CD4-positive, alpha-beta T cell treated with Interleukin-17A for 1 hour (primary cell): ENCODE measurements around the gene BICC1.

ENCODE experiments used
- DNase-seq: peaks from one replicate; pipeline ENCODE4 v3.0.0-alpha.2; 2020

The BICC1 gene

GRCh38 chr10:58516671-58517070 lies 4.0 kb downstream of the BICC1 start:
- no peak for DNase-seq

GRCh38 chr10:58517081-58517480 lies 4.4 kb downstream of the BICC1 start:
- DNase-seq, result no peak

GRCh38 chr10:58517491-58518355 lies 5.1 kb downstream of the BICC1 start:
- DNase-seq, result no peak

- DNase-seq, result no peak
These were observed 6.1 kb downstream of the BICC1 start for GRCh38 chr10:58518775-58519174.

- no peak for DNase-seq
These were observed 16.5 kb downstream of the BICC1 start for GRCh38 chr10:58529077-58529728.

GRCh38 chr10:58531084-58531695 lies 18.5 kb downstream of the BICC1 start:
- peak; percentile 51 for DNase-seq

- DNase-seq, result no peak
These were observed 22.6 kb downstream of the BICC1 start for GRCh38 chr10:58535311-58535710.

- DNase-seq, result no peak
These were observed 30.5 kb downstream of the BICC1 start for GRCh38 chr10:58543141-58543540.

- DNase-seq, result no peak
These were observed 31.5 kb downstream of the BICC1 start for GRCh38 chr10:58544135-58544534.

GRCh38 chr10:58545427-58545826 lies 32.8 kb downstream of the BICC1 start:
- no peak for DNase-seq

- DNase-seq, result no peak
These were observed 33.5 kb downstream of the BICC1 start for GRCh38 chr10:58546137-58546536.

GRCh38 chr10:58546722-58547445 lies 34.2 kb downstream of the BICC1 start:
- DNase-seq, result no peak

GRCh38 chr10:58547963-58548362 lies 35.3 kb downstream of the BICC1 start:
- DNase-seq, result no peak

- no peak for DNase-seq
These were observed 41.6 kb downstream of the BICC1 start for GRCh38 chr10:58554316-58554715.

- no peak for DNase-seq
These were observed 42.7 kb downstream of the BICC1 start for GRCh38 chr10:58555170-58555929.

- DNase-seq, result no peak
These were observed 43.2 kb downstream of the BICC1 start for GRCh38 chr10:58555930-58556311.

GRCh38 chr10:58556516-58557165 lies 44.0 kb downstream of the BICC1 start:
- no peak for DNase-seq

- no peak for DNase-seq
These were observed 45.0 kb downstream of the BICC1 start for GRCh38 chr10:58557714-58558113.

GRCh38 chr10:58560068-58560467 lies 47.4 kb downstream of the BICC1 start:
- DNase-seq, result no peak

- no peak for DNase-seq
These were observed 52.6 kb downstream of the BICC1 start for GRCh38 chr10:58565271-58565670.

- DNase-seq, result no peak
These were observed 55.0 kb downstream of the BICC1 start for GRCh38 chr10:58567652-58568051.

GRCh38 chr10:58568428-58568935 lies 55.8 kb downstream of the BICC1 start:
- no peak for DNase-seq
